Hepatocyte (in vitro differentiated cells): ENCODE data around the gene SGCA. TPM values are rescaled to one million over a fixed set of nuclear protein-coding genes. Genes with fewer than 3 reads are reported as not detected.

Experiments used
- DNase-seq: peaks from one replicate; pipeline ENCODE4 v3.0.0-alpha.2; 2016; ENCODE audit warnings: low spot score
- H2AFZ ChIP-seq: fragments of 200-600 bp; sonication (generic); 2 replicates; pipeline ENCODE4 v1.6.0; 2016; ENCODE audit warnings: antibody characterized with exemption, mild to moderate bottlenecking
- H3K27ac ChIP-seq: fragments of 200-600 bp; sonication (generic); 2 replicates; pipeline ENCODE4 v1.5.1; 2016; ENCODE audit warnings: mild to moderate bottlenecking
- H3K27me3 ChIP-seq: fragments of 200-600 bp; sonication (generic); 2 replicates; pipeline ENCODE4 v1.6.1; 2016
- H3K36me3 ChIP-seq: fragments of 200-600 bp; sonication (generic); replicated peaks from 2 replicates; pipeline ENCODE4 v1.5.1; 2016; ENCODE audit warnings: low read depth; ENCODE audit not compliant: insufficient read depth
- H3K4me1 ChIP-seq: fragments of 200-600 bp; sonication (generic); 2 replicates; pipeline ENCODE4 v1.5.1; 2016; ENCODE audit warnings: mild to moderate bottlenecking, moderate library complexity; ENCODE audit not compliant: insufficient read depth
- H3K4me2 ChIP-seq: fragments of 200-600 bp; sonication (generic); 2 replicates; pipeline ENCODE4 v1.6.0; 2016
- H3K4me3 ChIP-seq: fragments of 200-600 bp; sonication (generic); 2 replicates; pipeline ENCODE4 v1.5.1; 2016; ENCODE audit warnings: mild to moderate bottlenecking
- H3K79me2 ChIP-seq: fragments of 200-600 bp; sonication (generic); 2 replicates; pipeline ENCODE4 v1.6.0; 2017; ENCODE audit warnings: mild to moderate bottlenecking
- H3K9me2 ChIP-seq: fragments of 200-600 bp; sonication (generic); replicated peaks from 2 replicates; pipeline ENCODE4 v1.6.0; 2017; ENCODE audit warnings: mild to moderate bottlenecking; ENCODE audit not compliant: insufficient read depth
- H3K9me3 ChIP-seq: fragments of 200-600 bp; sonication (generic); 2 replicates; pipeline ENCODE4 v1.5.1; 2016; ENCODE audit warnings: low read depth, mild to moderate bottlenecking
- H4K20me1 ChIP-seq: fragments of 200-600 bp; sonication (generic); 2 replicates; pipeline ENCODE4 v1.6.0; 2016; ENCODE audit warnings: mild to moderate bottlenecking; ENCODE audit not compliant: insufficient read depth, poor library complexity, severe bottlenecking
- CTCF ChIP-seq: fragments of 200-600 bp; sonication (generic); IDR thresholded peaks from 2 replicates; pipeline ENCODE4 v1.5.1; 2016; ENCODE audit warnings: antibody characterized with exemption, mild to moderate bottlenecking; ENCODE audit not compliant: poor library complexity
- EZH2 ChIP-seq: fragments of 200-600 bp; sonication (generic); IDR thresholded peaks from 2 replicates; pipeline ENCODE4 v1.6.1; 2016; ENCODE audit warnings: antibody characterized with exemption, mild to moderate bottlenecking, borderline replicate concordance
- EZH2phosphoT487 ChIP-seq: fragments of 200-600 bp; sonication (generic); IDR thresholded peaks from one replicate; pipeline ENCODE4 v1.6.1; 2018; ENCODE audit warnings: antibody characterized with exemption, mild to moderate bottlenecking, low read depth, moderate library complexity; ENCODE audit not compliant: unreplicated experiment, severe bottlenecking
- WGBS: methylation state at CpG from one replicate; pipeline ENCODE4 v1.1.6; 2016; ENCODE audit warnings: low lambda C conversion rate; ENCODE audit errors: missing lambda C conversion rate; 5-methylcytosine and 5-hydroxymethylcytosine counted together
- polyA plus RNA-seq: library from polyadenylated mRNA; unstranded; fragments of >200 nt; fragmentation: Nextera tagmentation; extraction: Ambion mirVana; gene quantifications from 2 replicates; pipeline ENCODE4 v1.2.1, GENCODE V29; 2016
- total RNA-seq: library from RNA; depleted of rRNA; stranded (reverse); fragments of >200 nt; gene quantifications from 2 replicates; pipeline ENCODE4 v1.2.3, GENCODE V29; 2014

SGCA gene
- total and polyA plus RNA-seq, 2 experiments from 2014 or later = 0.37 to 2.2 TPM

GRCh38 chr17:50222922-50223321 is 57.1 kb downstream of the SGCA start:
- WGBS = 88% methylated on average over 6 of the region's 6 CpGs
- no peak overlapping the region for H2AFZ ChIP-seq
- no peaks in the 10 kb centered on the region for H3K79me2 ChIP-seq

More at GRCh38 chr17:50222922-50223321, 57.1 kb downstream of the SGCA start:
- Histone ChIP-seq H3K36me3 (no peaks in the 10 kb centered on the region), H3K27ac (peak overlapping the region; percentile 77), H3K4me2 (no peak overlapping the region), H3K4me3 (no peak overlapping the region), H3K9me3 (no peaks in the 10 kb centered on the region), H3K4me1 (peaks cover 34% of the 10 kb centered on the region), H4K20me1 (no peaks in the 10 kb centered on the region), H3K27me3 (no peaks in the 10 kb centered on the region), H3K9me2 (no peaks in the 10 kb centered on the region)
- TF ChIP-seq EZH2 (no peak), CTCF (no peak), EZH2phosphoT487 (no peak)
- DNase-seq = no peak

Other genes with a start within 250 kb of the SGCA start
- 0.17 and 0.32 TPM in 2 replicates for gene DLX4, start 196.8 kb upstream of the SGCA start, total RNA-seq
- gene DLX4, start 196.8 kb upstream of the SGCA start, polyA plus RNA-seq = 1.4 and 3.7 TPM in 2 replicates
- 0.37 and 0.88 TPM in 2 replicates for gene DLX3, start 170.8 kb upstream of the SGCA start, total RNA-seq
- gene DLX3, start 170.8 kb upstream of the SGCA start, polyA plus RNA-seq = 0.55 and 1.1 TPM in 2 replicates
- 26.3 and 28.5 TPM in 2 replicates for gene ITGA3, start 109.9 kb upstream of the SGCA start, total RNA-seq
- 32.8 and 43.4 TPM in 2 replicates for gene ITGA3, start 109.9 kb upstream of the SGCA start, polyA plus RNA-seq
- gene PDK2, start 70.7 kb upstream of the SGCA start, total RNA-seq = 35.5 and 42.7 TPM in 2 replicates
- 55.8 and 56.9 TPM in 2 replicates for gene PDK2, start 70.7 kb upstream of the SGCA start, polyA plus RNA-seq
- 2.4 and 3.1 TPM in 2 replicates for gene SAMD14, start 35.8 kb upstream of the SGCA start, total RNA-seq
- gene SAMD14, start 35.8 kb upstream of the SGCA start, polyA plus RNA-seq = 3.1 and 4.2 TPM in 2 replicates
- gene PPP1R9B, start 15.3 kb upstream of the SGCA start, total RNA-seq = 22.5 and 26.2 TPM in 2 replicates
- gene PPP1R9B, start 15.3 kb upstream of the SGCA start, polyA plus RNA-seq = 5.1 and 6.7 TPM in 2 replicates
- 351 and 1,063 TPM in 2 replicates for gene COL1A1, start 35.6 kb downstream of the SGCA start, total RNA-seq
- 5,822 and 6,071 TPM in 2 replicates for gene COL1A1, start 35.6 kb downstream of the SGCA start, polyA plus RNA-seq
- gene TMEM92, start 108.5 kb downstream of the SGCA start, total RNA-seq = 6.9 and 11.3 TPM in 2 replicates
- gene TMEM92, start 108.5 kb downstream of the SGCA start, polyA plus RNA-seq = 21.7 and 24.0 TPM in 2 replicates
- gene XYLT2, start 180.1 kb downstream of the SGCA start, total RNA-seq = 26.8 and 27.4 TPM in 2 replicates
- gene XYLT2, start 180.1 kb downstream of the SGCA start, polyA plus RNA-seq = 18.3 and 19.9 TPM in 2 replicates
- gene MRPL27, start 207.2 kb downstream of the SGCA start, total RNA-seq = 83.0 and 98.5 TPM in 2 replicates
- 139 TPM in 2 replicates for gene MRPL27, start 207.2 kb downstream of the SGCA start, polyA plus RNA-seq
- gene EME1, start 207.2 kb downstream of the SGCA start, total RNA-seq = 1.9 and 2.1 TPM in 2 replicates
- gene EME1, start 207.2 kb downstream of the SGCA start, polyA plus RNA-seq = 5.1 and 7.2 TPM in 2 replicates
- 97.9 and 121 TPM in 2 replicates for gene LRRC59, start 231.5 kb downstream of the SGCA start, total RNA-seq
- gene LRRC59, start 231.5 kb downstream of the SGCA start, polyA plus RNA-seq = 82.3 and 105 TPM in 2 replicates